ENCODE results near the gene ADAMTS8.

- TF ChIP-seq POLR2A (IDR thresholded peaks at IDR 0.05) (no peak), CTCF (IDR thresholded peaks at IDR 0.05) (no peak)
These were observed 23.0 kb downstream of the ADAMTS8 start for GRCh38 chr11:130405428-130405827.

Measured in thyroid gland (tissue), 4 donors.